Endothelial cell of umbilical vein (primary cell): ENCODE results near the gene RFK.
"Not testable (repeated sequence)": the region's sequence is repeated elsewhere in the genome, so short reads cannot be mapped to it uniquely, and the experiment has no call there.

Experiments used
- MYC ChIP-seq: IDR thresholded peaks from one replicate; pipeline ENCODE4 v1.6.1; 2011; ENCODE audit warnings: mild to moderate bottlenecking, low read depth, low read length
- POLR2A ChIP-seq: IDR thresholded peaks from 2 replicates; pipeline ENCODE4 v1.6.1; 2012; ENCODE audit warnings: low read depth, mild to moderate bottlenecking, control low read depth, low read length
- TF ChIP-seq, protein P1 (sequence below), 2 donors: IDR thresholded peaks; 1 replicate in 1 of 2; 2 replicates in 1 of 2; pipeline ENCODE4 v1.5.1; 2011; ENCODE audit warnings: low read length in 2 of 2, mild to moderate bottlenecking in 2 of 2, moderate library complexity in 2 of 2, control low read depth in 1 of 2, inconsistent platforms in 1 of 2, low read depth in 1 of 2; ENCODE audit not compliant: insufficient read depth in 1 of 2; ENCODE audit errors: extremely low read depth in 1 of 2
- TF ChIP-seq, protein P2 (sequence below): IDR thresholded peaks from 2 replicates; pipeline ENCODE4 v1.6.1; 2011; ENCODE audit not compliant: insufficient read depth, insufficient read length

- TF ChIP-seq, protein P1, sequence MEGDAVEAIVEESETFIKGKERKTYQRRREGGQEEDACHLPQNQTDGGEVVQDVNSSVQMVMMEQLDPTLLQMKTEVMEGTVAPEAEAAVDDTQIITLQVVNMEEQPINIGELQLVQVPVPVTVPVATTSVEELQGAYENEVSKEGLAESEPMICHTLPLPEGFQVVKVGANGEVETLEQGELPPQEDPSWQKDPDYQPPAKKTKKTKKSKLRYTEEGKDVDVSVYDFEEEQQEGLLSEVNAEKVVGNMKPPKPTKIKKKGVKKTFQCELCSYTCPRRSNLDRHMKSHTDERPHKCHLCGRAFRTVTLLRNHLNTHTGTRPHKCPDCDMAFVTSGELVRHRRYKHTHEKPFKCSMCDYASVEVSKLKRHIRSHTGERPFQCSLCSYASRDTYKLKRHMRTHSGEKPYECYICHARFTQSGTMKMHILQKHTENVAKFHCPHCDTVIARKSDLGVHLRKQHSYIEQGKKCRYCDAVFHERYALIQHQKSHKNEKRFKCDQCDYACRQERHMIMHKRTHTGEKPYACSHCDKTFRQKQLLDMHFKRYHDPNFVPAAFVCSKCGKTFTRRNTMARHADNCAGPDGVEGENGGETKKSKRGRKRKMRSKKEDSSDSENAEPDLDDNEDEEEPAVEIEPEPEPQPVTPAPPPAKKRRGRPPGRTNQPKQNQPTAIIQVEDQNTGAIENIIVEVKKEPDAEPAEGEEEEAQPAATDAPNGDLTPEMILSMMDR (IDR thresholded peaks at IDR 0.05; ENCODE audit: extremely low read depth in 1 of 2, insufficient read depth in 1 of 2, low read depth in 1 of 2, low read length in 2 of 2), result not testable (repeated sequence)
- TF ChIP-seq POLR2A, MYC: not testable (repeated sequence)
- TF ChIP-seq, protein P2, sequence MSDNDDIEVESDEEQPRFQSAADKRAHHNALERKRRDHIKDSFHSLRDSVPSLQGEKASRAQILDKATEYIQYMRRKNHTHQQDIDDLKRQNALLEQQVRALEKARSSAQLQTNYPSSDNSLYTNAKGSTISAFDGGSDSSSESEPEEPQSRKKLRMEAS, result not testable (repeated sequence)
Measured at GRCh38 chr9:76434897-76435296, 40.7 kb upstream of the RFK start.
